Measurements from ENCODE around the gene SELENOK. TPM values are rescaled to one million over a fixed set of nuclear protein-coding genes. Genes with fewer than 3 reads are reported as not detected.
"Not testable (repeated sequence)": the region's sequence is repeated elsewhere in the genome, so short reads cannot be mapped to it uniquely, and the experiment has no call there.

Gene SELENOK
- total RNA-seq, 1 donor from 2014 or later: 58.4 TPM

- Histone ChIP-seq H3K36me3 (ENCODE audit: control insufficient read depth, insufficient read depth, low read length) (no peaks in the 10 kb centered on the region), H3K4me3 (ENCODE audit: low read depth, low read length) (no peak overlapping the region), H3K27me3 (ENCODE audit: control insufficient read depth, insufficient read depth, low read length) (peaks cover 2% of the 10 kb centered on the region)
- peak; percentile 14 for DNase-seq (ENCODE audit: low read depth)
- peak; percentile 85 for TF ChIP-seq CTCF (IDR thresholded peaks at IDR 0.05; ENCODE audit: insufficient read depth, low read length, poor library complexity, severe bottlenecking)
Observed at GRCh38 chr3:53938645-53939044, 47.0 kb upstream of the SELENOK start.

- Histone ChIP-seq H3K27me3 (ENCODE audit: control insufficient read depth, insufficient read depth, low read length) (peaks cover 2% of the 10 kb centered on the region), H3K36me3 (ENCODE audit: control insufficient read depth, insufficient read depth, low read length) (no peaks in the 10 kb centered on the region), H3K4me3 (ENCODE audit: low read depth, low read length) (no peak overlapping the region)
- DNase-seq (ENCODE audit: low read depth): no peak
- no peak for TF ChIP-seq CTCF (IDR thresholded peaks at IDR 0.05; ENCODE audit: insufficient read depth, low read length, poor library complexity, severe bottlenecking)
Observed at GRCh38 chr3:53936347-53936746, 44.7 kb upstream of the SELENOK start.

- Histone ChIP-seq H3K36me3 (ENCODE audit: control insufficient read depth, insufficient read depth, low read length) (no peaks in the 10 kb centered on the region), H3K4me3 (ENCODE audit: low read depth, low read length) (no peak overlapping the region), H3K27me3 (ENCODE audit: control insufficient read depth, insufficient read depth, low read length) (peaks cover 2% of the 10 kb centered on the region)
- no peak for TF ChIP-seq CTCF (IDR thresholded peaks at IDR 0.05; ENCODE audit: insufficient read depth, low read length, poor library complexity, severe bottlenecking)
- DNase-seq (ENCODE audit: low read depth): no peak
Observed at GRCh38 chr3:53935283-53935901, 43.7 kb upstream of the SELENOK start.

- not testable (repeated sequence) for H3K4me3 ChIP-seq (ENCODE audit: low read depth, low read length); H3K36me3 ChIP-seq (ENCODE audit: control insufficient read depth, insufficient read depth, low read length); DNase-seq (ENCODE audit: low read depth)
Observed at GRCh38 chr3:53927208-53927872, 35.7 kb upstream of the SELENOK start.

GRCh38 chr3:53921296-53921695, 29.6 kb upstream of the SELENOK start:
- H3K36me3 ChIP-seq (ENCODE audit: control insufficient read depth, insufficient read depth, low read length): no peaks in the 10 kb centered on the region
- peak; percentile 52 for TF ChIP-seq CTCF (IDR thresholded peaks at IDR 0.05; ENCODE audit: insufficient read depth, low read length, poor library complexity, severe bottlenecking)
- no peaks in the 10 kb centered on the region for H3K27me3 ChIP-seq (ENCODE audit: control insufficient read depth, insufficient read depth, low read length)
- no peak for DNase-seq (ENCODE audit: low read depth)
- no peak overlapping the region for H3K4me3 ChIP-seq (ENCODE audit: low read depth, low read length)

More at GRCh38 chr3:53927208-53927872, 35.7 kb upstream of the SELENOK start:
- H3K27me3 ChIP-seq (ENCODE audit: control insufficient read depth, insufficient read depth, low read length): not testable (repeated sequence)

GRCh38 chr3:53919741-53920140, 28.1 kb upstream of the SELENOK start:
- H3K27me3 ChIP-seq (ENCODE audit: control insufficient read depth, insufficient read depth, low read length): no peaks in the 10 kb centered on the region
- H3K4me3 ChIP-seq (ENCODE audit: low read depth, low read length): no peak overlapping the region
- H3K36me3 ChIP-seq (ENCODE audit: control insufficient read depth, insufficient read depth, low read length): no peaks in the 10 kb centered on the region
- TF ChIP-seq CTCF (IDR thresholded peaks at IDR 0.05; ENCODE audit: insufficient read depth, low read length, poor library complexity, severe bottlenecking): no peak
- no peak for DNase-seq (ENCODE audit: low read depth)

All from kidney epithelial cell (primary cell).